Ureter (tissue), 1 donor: ENCODE results near the gene FOXN3. TPM values are rescaled to one million over a fixed set of nuclear protein-coding genes. Genes with fewer than 3 reads are reported as not detected.
"Not testable (repeated sequence)": the region's sequence is repeated elsewhere in the genome, so short reads cannot be mapped to it uniquely, and the experiment has no call there.

Experiments
- DNase-seq: peaks from one replicate; pipeline ENCODE4 v3.0.0-alpha.2; 2020; ENCODE audit warnings: low spot score
- total RNA-seq: library from RNA; stranded (reverse); gene quantifications from one replicate; pipeline ENCODE4 v1.2.4, GENCODE V29; 2023
- donor health status: DM: yes; HTN: yes; CAD: no.

FOXN3 gene
- total RNA-seq, 1 donor from 2014 or later: 91.7 TPM

GRCh38 chr14:89231426-89232113 lies 185.5 kb downstream of the FOXN3 start:
- DNase-seq: no peak

GRCh38 chr14:89228921-89229639 lies 188.0 kb downstream of the FOXN3 start:
- DNase-seq: no peak

- no peak for DNase-seq
These were observed 189.6 kb downstream of the FOXN3 start for GRCh38 chr14:89227496-89227836.

- no peak for DNase-seq
These were observed 190.1 kb downstream of the FOXN3 start for GRCh38 chr14:89226801-89227495.

GRCh38 chr14:89225607-89226006 lies 191.4 kb downstream of the FOXN3 start:
- DNase-seq: no peak

- DNase-seq: no peak
These were observed 195.8 kb downstream of the FOXN3 start for GRCh38 chr14:89221109-89221810.

GRCh38 chr14:89219051-89219450 lies 198.0 kb downstream of the FOXN3 start:
- DNase-seq: no peak

- DNase-seq: no peak
These were observed 199.1 kb downstream of the FOXN3 start for GRCh38 chr14:89217891-89218290.

- DNase-seq: no peak
These were observed 201.5 kb downstream of the FOXN3 start for GRCh38 chr14:89215531-89215930.

- DNase-seq: no peak
These were observed 201.9 kb downstream of the FOXN3 start for GRCh38 chr14:89215114-89215513.

- DNase-seq: peak; percentile 91
These were observed 202.6 kb downstream of the FOXN3 start for GRCh38 chr14:89214221-89214965.

GRCh38 chr14:89212386-89213235 lies 204.4 kb downstream of the FOXN3 start:
- DNase-seq: no peak

- DNase-seq: no peak
These were observed 207.5 kb downstream of the FOXN3 start for GRCh38 chr14:89209558-89209957.

GRCh38 chr14:89207925-89208328 lies 209.1 kb downstream of the FOXN3 start:
- DNase-seq: no peak

- DNase-seq: no peak
These were observed 210.5 kb downstream of the FOXN3 start for GRCh38 chr14:89206389-89207031.

- DNase-seq: no peak
These were observed 211.8 kb downstream of the FOXN3 start for GRCh38 chr14:89205137-89205740.

- no peak for DNase-seq
These were observed 214.4 kb downstream of the FOXN3 start for GRCh38 chr14:89202413-89203190.

GRCh38 chr14:89201645-89202044 lies 215.4 kb downstream of the FOXN3 start:
- no peak for DNase-seq

- DNase-seq: not testable (repeated sequence)
These were observed 217.7 kb downstream of the FOXN3 start for GRCh38 chr14:89199357-89199756.
